GM12878 (cell line): ENCODE results near the gene BAK1. TPM values are rescaled to one million over a fixed set of nuclear protein-coding genes. Genes with fewer than 3 reads are reported as not detected.

Experiments
- EED ChIP-seq: sonication (generic); IDR thresholded peaks from 2 replicates; pipeline ENCODE4 v1.6.1; 2016; ENCODE audit warnings: antibody characterized with exemption, low read depth
- EGR1 ChIP-seq, 2 experiments: IDR thresholded peaks; 1 replicate in 1 of 2; 2 replicates in 1 of 2; pipeline ENCODE4 v1.6.1; 2011 to 2012; ENCODE audit warnings: low read depth in 2 of 2, low read length in 2 of 2, borderline replicate concordance in 1 of 2, mild to moderate bottlenecking in 1 of 2, moderate library complexity in 1 of 2
- FOXM1 ChIP-seq: IDR thresholded peaks from 2 replicates; pipeline ENCODE4 v1.6.1; 2012; ENCODE audit warnings: low read depth, mild to moderate bottlenecking, inconsistent platforms, low read length, moderate library complexity
- GABPA ChIP-seq: IDR thresholded peaks from 2 replicates; pipeline ENCODE4 v1.6.1; 2014; ENCODE audit warnings: antibody characterized with exemption, low read depth, mild to moderate bottlenecking, inconsistent platforms
- POLR2AphosphoS2 ChIP-seq: IDR thresholded peaks from 2 replicates; pipeline ENCODE4 v1.6.1; 2011; ENCODE audit warnings: low read depth, mild to moderate bottlenecking, low read length, improper control_type of control experiment, moderate library complexity
- SREBF2 ChIP-seq: IDR thresholded peaks from 2 replicates; pipeline ENCODE4 v1.6.1; 2012; ENCODE audit warnings: mild to moderate bottlenecking, low read length
- polyA plus RNA-seq, 11 experiments: library from polyadenylated mRNA; depleted of rRNA in 4 of 11; unstranded in 6 of 11; stranded (reverse) in 5 of 11; fragments of >200 nt; fragmentation: Nextera tagmentation in 4 of 11; fragmentation: Illumina TruSeq in 1 of 11; extraction: Ambion mirVana in 4 of 11; extraction: Trizol in 1 of 11; gene quantifications; 1 replicate in 1 of 11; 2 replicates in 10 of 11; pipeline versions ENCODE4 v1.2.1 to v1.2.3, GENCODE V29; 2011 to 2016; ENCODE audit warnings: inconsistent platforms in 2 of 11, missing spikeins in 2 of 11, low read depth in 1 of 11
- total RNA-seq, 4 experiments: library from RNA; depleted of rRNA in 3 of 4; stranded (reverse); fragments of >200 nt in 3 of 4; fragmentation: Illumina TruSeq in 1 of 4; extraction: Trizol in 1 of 4; gene quantifications; 2 replicates each; pipeline versions ENCODE4 v1.2.1 to v1.2.3, GENCODE V29; 2013 to 2021
- TF ChIP-seq, protein P1 (sequence below): IDR thresholded peaks from 2 replicates; pipeline ENCODE4 v1.6.1; 2012; ENCODE audit warnings: improper control_type of control experiment, low read depth, low read length; ENCODE audit not compliant: insufficient replicate concordance
- TF ChIP-seq, protein P2 (sequence below): fragments of 450-650 bp; IDR thresholded peaks from 2 replicates; pipeline ENCODE4 v1.6.1; 2017; ENCODE audit warnings: mild to moderate bottlenecking, moderate library complexity
- TF ChIP-seq, protein P3 (sequence below): fragments of 450-650 bp; IDR thresholded peaks from 2 replicates; pipeline ENCODE4 v1.6.1; 2016; ENCODE audit warnings: mild to moderate bottlenecking
- TF ChIP-seq, protein P4 (sequence below): fragments of 450-650 bp; IDR thresholded peaks from 2 replicates; pipeline ENCODE4 v1.6.1; 2016; ENCODE audit warnings: mild to moderate bottlenecking, moderate library complexity, borderline replicate concordance
- TF ChIP-seq, protein P5 (sequence below): IDR thresholded peaks from 2 replicates; pipeline ENCODE4 v1.6.1; 2011; ENCODE audit warnings: borderline replicate concordance, low read depth, mild to moderate bottlenecking, moderate library complexity, mixed read lengths, low read length; ENCODE audit not compliant: insufficient read depth; ENCODE audit errors: extremely low read length

Gene BAK1
- total and polyA plus RNA-seq, 10 of the 15 experiments (the other 5 are each of a cell fraction or from before 2014, with no cell fraction given) = 6.3 to 65.8 (median 29.6) TPM

DNA sequence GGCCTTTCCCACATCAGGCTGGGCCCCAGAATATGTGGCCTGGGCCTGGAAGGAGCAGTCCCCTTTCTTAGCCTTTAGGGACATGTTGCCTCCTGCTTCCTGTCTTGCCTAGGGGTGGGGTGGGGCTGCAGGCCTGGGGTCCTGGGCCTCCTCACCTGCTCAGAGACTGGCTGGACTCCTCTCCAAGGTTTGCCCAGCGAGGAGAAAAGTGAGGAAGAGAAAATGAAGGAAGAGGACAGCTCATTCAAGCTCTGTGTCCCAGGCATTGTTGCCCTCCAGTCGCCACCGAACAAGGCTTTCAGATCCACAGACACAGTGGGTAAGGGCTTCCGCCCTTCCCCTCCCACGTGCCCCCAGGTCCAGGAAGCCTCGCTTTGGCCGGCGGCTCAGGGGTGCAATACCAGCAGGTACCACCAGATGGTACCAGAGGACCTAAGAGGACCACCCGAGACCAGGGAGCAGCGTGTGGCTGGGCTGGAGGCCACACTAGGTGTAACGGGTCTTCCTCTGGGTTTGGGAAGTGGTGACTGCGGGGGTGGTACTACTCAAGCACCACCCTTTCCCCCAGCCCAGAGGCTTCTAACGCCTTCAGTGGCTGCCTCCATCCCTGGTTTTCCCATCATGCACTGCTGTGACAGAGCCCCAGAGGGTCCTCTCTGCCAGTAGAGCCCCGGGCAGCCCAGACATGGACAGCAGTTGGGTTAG is 5.5 kb upstream of the BAK1 start (continued):
- TF ChIP-seq, protein P1, sequence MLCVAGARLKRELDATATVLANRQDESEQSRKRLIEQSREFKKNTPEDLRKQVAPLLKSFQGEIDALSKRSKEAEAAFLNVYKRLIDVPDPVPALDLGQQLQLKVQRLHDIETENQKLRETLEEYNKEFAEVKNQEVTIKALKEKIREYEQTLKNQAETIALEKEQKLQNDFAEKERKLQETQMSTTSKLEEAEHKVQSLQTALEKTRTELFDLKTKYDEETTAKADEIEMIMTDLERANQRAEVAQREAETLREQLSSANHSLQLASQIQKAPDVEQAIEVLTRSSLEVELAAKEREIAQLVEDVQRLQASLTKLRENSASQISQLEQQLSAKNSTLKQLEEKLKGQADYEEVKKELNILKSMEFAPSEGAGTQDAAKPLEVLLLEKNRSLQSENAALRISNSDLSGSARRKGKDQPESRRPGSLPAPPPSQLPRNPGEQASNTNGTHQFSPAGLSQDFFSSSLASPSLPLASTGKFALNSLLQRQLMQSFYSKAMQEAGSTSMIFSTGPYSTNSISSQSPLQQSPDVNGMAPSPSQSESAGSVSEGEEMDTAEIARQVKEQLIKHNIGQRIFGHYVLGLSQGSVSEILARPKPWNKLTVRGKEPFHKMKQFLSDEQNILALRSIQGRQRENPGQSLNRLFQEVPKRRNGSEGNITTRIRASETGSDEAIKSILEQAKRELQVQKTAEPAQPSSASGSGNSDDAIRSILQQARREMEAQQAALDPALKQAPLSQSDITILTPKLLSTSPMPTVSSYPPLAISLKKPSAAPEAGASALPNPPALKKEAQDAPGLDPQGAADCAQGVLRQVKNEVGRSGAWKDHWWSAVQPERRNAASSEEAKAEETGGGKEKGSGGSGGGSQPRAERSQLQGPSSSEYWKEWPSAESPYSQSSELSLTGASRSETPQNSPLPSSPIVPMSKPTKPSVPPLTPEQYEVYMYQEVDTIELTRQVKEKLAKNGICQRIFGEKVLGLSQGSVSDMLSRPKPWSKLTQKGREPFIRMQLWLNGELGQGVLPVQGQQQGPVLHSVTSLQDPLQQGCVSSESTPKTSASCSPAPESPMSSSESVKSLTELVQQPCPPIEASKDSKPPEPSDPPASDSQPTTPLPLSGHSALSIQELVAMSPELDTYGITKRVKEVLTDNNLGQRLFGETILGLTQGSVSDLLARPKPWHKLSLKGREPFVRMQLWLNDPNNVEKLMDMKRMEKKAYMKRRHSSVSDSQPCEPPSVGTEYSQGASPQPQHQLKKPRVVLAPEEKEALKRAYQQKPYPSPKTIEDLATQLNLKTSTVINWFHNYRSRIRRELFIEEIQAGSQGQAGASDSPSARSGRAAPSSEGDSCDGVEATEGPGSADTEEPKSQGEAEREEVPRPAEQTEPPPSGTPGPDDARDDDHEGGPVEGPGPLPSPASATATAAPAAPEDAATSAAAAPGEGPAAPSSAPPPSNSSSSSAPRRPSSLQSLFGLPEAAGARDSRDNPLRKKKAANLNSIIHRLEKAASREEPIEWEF = no peak
- TF ChIP-seq SREBF2 (no peak), EGR1 (IDR thresholded peaks at IDR 0.05; ENCODE audit: borderline replicate concordance in 1 of 2, low read depth in 2 of 2, low read length in 2 of 2) (peak in 1 of 2 experiments; percentile 67; a peak in 1 of 3 replicates), EED (0 out of 2 replicates have a peak, but pooled peaks have one; percentile 41), GABPA (no peak), FOXM1 (no peak), POLR2AphosphoS2 (no peak)
- TF ChIP-seq, protein P2, sequence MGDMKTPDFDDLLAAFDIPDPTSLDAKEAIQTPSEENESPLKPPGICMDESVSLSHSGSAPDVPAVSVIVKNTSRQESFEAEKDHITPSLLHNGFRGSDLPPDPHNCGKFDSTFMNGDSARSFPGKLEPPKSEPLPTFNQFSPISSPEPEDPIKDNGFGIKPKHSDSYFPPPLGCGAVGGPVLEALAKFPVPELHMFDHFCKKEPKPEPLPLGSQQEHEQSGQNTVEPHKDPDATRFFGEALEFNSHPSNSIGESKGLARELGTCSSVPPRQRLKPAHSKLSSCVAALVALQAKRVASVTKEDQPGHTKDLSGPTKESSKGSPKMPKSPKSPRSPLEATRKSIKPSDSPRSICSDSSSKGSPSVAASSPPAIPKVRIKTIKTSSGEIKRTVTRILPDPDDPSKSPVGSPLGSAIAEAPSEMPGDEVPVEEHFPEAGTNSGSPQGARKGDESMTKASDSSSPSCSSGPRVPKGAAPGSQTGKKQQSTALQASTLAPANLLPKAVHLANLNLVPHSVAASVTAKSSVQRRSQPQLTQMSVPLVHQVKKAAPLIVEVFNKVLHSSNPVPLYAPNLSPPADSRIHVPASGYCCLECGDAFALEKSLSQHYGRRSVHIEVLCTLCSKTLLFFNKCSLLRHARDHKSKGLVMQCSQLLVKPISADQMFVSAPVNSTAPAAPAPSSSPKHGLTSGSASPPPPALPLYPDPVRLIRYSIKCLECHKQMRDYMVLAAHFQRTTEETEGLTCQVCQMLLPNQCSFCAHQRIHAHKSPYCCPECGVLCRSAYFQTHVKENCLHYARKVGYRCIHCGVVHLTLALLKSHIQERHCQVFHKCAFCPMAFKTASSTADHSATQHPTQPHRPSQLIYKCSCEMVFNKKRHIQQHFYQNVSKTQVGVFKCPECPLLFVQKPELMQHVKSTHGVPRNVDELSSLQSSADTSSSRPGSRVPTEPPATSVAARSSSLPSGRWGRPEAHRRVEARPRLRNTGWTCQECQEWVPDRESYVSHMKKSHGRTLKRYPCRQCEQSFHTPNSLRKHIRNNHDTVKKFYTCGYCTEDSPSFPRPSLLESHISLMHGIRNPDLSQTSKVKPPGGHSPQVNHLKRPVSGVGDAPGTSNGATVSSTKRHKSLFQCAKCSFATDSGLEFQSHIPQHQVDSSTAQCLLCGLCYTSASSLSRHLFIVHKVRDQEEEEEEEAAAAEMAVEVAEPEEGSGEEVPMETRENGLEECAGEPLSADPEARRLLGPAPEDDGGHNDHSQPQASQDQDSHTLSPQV = 0 out of 2 replicates have a peak, but pooled peaks have one; percentile 60
- TF ChIP-seq, protein P3, sequence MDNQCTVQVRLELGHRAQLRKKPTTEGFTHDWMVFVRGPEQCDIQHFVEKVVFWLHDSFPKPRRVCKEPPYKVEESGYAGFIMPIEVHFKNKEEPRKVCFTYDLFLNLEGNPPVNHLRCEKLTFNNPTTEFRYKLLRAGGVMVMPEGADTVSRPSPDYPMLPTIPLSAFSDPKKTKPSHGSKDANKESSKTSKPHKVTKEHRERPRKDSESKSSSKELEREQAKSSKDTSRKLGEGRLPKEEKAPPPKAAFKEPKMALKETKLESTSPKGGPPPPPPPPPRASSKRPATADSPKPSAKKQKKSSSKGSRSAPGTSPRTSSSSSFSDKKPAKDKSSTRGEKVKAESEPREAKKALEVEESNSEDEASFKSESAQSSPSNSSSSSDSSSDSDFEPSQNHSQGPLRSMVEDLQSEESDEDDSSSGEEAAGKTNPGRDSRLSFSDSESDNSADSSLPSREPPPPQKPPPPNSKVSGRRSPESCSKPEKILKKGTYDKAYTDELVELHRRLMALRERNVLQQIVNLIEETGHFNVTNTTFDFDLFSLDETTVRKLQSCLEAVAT = 0 out of 2 replicates have a peak, but pooled peaks have one; percentile 25
- TF ChIP-seq, protein P4, sequence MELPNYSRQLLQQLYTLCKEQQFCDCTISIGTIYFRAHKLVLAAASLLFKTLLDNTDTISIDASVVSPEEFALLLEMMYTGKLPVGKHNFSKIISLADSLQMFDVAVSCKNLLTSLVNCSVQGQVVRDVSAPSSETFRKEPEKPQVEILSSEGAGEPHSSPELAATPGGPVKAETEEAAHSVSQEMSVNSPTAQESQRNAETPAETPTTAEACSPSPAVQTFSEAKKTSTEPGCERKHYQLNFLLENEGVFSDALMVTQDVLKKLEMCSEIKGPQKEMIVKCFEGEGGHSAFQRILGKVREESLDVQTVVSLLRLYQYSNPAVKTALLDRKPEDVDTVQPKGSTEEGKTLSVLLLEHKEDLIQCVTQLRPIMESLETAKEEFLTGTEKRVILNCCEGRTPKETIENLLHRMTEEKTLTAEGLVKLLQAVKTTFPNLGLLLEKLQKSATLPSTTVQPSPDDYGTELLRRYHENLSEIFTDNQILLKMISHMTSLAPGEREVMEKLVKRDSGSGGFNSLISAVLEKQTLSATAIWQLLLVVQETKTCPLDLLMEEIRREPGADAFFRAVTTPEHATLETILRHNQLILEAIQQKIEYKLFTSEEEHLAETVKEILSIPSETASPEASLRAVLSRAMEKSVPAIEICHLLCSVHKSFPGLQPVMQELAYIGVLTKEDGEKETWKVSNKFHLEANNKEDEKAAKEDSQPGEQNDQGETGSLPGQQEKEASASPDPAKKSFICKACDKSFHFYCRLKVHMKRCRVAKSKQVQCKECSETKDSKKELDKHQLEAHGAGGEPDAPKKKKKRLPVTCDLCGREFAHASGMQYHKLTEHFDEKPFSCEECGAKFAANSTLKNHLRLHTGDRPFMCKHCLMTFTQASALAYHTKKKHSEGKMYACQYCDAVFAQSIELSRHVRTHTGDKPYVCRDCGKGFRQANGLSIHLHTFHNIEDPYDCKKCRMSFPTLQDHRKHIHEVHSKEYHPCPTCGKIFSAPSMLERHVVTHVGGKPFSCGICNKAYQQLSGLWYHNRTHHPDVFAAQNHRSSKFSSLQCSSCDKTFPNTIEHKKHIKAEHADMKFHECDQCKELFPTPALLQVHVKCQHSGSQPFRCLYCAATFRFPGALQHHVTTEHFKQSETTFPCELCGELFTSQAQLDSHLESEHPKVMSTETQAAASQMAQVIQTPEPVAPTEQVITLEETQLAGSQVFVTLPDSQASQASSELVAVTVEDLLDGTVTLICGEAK = no peak
- TF ChIP-seq, protein P5, sequence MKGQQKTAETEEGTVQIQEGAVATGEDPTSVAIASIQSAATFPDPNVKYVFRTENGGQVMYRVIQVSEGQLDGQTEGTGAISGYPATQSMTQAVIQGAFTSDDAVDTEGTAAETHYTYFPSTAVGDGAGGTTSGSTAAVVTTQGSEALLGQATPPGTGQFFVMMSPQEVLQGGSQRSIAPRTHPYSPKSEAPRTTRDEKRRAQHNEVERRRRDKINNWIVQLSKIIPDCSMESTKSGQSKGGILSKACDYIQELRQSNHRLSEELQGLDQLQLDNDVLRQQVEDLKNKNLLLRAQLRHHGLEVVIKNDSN = peak; percentile 84
